GM21723 (cell line): ENCODE data around the gene MANSC1.
"Not testable (repeated sequence)": the region's sequence is repeated elsewhere in the genome, so short reads cannot be mapped to it uniquely, and the experiment has no call there.

Experiments
- ATAC-seq: cut with Tn5 transposase; IDR thresholded peaks from one replicate; pipeline ENCODE4 v1.9.1; 2021; ENCODE audit warnings: mild to moderate bottlenecking, moderate library complexity; ENCODE audit not compliant: unreplicated experiment

MANSC1 gene

DNA sequence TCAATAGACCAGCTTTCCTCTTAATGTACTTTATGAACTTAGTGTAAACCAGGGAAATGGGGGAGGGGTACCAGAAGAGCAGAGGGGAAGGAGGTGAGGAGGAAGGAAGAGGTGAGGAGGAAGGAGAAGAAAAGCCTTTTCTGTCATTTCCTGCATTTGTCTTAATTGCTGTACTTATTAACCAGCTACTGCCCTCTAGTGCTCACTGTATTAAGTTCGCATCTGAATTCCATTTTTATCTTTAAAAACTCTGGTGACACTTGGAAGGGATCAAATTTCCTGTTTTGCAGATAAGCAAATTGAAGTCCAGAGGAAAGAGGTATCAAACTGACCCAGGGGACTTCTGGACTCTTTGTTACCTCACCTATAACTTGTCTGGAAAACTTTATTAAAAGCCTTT is 22.2 kb downstream of the MANSC1 start:
- no peak for ATAC-seq

DNA sequence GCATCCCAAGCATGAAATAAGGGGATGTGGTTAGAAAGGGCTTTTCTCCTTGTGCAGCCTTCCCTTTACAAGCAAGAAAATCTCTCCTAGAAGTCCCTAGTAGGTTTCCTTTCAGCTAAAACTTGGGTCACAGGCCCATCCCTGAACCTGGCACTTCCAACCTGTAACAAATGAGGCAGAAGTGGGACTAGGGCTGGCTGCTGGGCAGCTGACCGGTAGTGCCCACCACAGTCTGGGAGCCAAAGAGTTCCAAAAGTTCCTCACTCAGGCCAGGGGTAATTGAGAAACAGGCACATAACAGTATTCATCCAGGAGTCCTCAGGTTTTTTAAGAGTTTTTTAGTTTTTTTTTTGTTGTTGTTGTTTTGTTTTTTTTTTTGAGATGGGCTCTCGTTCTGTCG is 23.8 kb downstream of the MANSC1 start:
- ATAC-seq, result no peak

DNA sequence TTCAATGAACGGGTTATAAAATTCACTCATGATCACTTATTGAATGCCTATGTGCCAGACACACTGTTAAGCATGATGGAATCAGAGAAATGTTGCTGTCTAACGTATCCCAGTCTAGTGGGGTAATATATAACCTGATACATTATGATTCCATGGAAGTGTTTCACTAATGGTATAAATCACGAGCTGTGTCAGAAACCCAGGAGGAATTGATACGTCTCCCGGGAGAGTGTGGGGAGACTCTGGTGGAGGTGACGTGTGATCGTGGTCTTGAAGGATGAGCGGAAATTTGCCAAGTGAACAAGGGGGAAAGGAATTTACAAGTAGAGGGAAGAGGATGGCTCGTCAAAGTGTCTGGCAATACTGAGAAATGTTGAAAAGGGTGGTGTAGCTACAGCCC is 26.5 kb downstream of the MANSC1 start:
- no peak for ATAC-seq

DNA sequence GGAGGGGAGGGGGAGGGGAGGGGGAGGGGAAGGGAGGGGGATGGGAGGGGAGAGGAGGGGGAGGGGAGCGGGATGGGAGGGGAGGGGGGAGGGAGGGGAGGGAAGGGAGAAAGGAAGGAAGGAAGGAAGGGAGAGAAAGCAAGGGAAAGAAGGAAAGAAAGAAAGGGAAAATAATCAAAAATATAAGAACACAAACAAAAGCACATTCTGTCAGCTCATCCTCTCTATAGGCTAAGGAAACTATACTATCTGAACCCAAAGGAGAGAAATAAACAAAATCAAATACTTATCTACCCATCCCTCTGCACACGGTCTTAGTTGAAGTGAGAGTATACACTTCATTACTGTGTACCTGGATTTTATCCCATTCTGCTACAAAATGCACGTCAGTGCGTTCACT is 26.9 kb downstream of the MANSC1 start:
- ATAC-seq, result no peak

DNA sequence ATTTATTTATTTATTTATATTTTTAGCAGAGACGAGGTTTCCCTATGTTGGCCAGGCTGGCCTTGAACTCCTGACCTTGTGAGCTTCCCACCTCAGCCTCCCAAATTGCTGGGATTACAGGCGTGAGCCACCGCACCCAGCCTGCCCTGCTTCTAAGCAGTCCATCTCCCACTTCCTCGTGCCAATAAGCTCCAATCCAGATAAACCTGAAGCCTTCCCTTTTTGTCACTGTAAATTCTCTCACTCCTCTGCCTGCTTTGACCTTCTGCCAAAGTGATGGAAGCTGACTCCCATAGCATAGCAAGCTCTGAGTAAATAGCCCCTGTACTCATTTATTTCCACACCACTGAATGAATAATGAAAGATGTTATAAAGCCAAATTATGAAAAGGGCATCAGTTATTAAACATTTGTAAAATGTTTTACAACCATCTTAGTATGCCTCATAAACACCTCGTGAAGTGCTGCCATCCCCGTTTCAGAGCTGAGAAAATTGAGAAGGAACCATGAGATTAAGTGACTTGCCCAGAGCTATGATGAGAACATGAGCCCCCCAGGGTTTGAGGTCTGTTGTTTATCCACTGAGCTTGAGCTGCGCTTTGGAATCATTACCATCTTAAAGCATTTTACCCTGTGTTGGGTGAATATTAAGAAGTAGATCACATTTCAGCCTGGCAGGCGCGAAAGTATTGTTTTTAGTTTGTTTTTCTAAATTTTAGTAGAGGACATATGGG is 30.4 kb downstream of the MANSC1 start:
- no peak for ATAC-seq

DNA sequence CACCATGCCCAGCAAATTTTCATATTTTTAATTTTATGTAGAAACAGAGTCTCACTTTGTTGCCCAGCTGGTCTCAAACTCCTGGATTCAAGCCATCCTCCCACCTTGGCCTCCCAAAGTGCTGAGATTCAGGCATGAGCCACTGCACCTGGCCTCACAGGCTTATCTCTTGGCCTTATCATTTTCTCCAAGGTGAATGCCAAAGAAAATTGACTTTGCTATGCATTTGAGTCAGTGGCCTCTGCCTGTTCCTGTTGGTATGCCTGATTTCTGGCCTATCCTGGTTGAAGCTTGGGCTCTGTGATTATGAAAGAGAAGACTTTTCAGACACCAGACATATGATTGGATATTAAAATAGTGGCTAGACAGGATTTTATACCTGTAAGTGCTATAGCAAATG is 34.2 kb downstream of the MANSC1 start:
- no peak for ATAC-seq

DNA sequence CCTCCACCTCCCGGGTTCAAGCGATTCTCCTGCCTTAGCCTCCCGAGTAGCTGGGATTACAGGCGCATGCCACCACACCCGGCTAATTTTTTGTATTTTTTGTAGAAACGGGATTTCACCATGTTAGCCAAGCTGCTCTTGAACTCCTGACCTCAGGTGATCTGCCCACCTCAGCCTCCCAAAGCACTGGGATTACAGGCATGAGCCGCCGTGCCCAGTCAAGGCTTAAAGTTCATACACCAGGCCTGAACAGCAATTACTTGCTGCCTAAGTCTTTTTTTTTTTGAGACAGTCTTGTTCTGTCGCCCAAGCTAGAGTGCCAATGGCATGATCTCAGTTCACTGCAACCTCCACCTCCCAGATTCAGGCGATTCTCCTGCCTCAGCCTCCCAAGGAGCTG is 39.3 kb downstream of the MANSC1 start:
- not testable (repeated sequence) for ATAC-seq

DNA sequence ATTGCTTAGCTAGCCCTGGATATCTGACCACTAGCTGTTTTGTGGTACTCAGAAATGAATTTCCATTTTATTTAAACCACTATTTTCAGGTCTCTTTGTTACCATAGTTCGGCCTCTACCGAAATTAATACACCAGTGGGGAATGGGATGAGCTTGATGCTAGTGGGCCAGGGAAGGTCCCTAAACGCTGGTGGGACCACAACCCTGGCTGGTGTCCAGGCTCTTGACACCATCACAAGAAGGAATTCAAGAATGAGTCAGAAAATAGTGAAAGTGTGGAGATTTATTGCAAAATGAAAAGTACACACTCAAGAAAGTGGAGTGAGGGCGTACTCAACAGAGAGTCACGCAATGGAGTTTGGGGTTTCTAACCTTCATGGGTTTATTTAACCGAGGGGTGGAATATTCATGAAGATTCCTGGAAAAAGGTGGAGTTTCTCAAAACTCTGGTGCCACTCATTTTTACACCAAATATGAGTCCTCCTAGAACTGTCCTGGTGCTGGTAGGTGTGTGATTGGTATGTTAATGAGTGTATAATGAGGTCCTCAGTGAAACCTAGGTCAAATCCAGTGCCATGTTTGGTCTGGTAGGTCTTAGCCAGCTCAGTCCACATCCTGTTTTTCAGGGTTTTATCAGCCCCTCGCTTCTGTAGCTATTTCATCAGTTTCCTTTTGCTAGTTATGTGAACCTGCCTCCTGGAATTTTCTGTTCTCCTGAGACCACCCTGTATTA is 44.3 kb downstream of the MANSC1 start:
- no peak for ATAC-seq

DNA sequence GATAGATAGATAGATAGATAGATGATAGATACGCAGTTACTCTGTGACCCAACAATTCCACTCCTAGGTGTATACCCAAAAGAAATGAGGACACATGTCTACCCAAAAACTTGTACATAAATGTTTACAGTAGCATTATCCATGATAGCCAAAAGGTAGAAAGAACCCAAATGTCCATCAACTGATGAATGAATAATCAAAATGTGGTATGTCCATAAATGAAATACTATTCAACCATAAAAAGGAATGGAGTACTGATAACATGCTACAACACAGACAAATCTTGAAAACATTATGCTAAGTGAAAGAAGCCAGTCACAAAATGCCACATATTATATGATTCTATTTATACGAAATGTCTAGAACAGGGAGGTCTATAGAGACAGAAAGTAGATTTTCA is 47.1 kb downstream of the MANSC1 start:
- ATAC-seq, result no peak

DNA sequence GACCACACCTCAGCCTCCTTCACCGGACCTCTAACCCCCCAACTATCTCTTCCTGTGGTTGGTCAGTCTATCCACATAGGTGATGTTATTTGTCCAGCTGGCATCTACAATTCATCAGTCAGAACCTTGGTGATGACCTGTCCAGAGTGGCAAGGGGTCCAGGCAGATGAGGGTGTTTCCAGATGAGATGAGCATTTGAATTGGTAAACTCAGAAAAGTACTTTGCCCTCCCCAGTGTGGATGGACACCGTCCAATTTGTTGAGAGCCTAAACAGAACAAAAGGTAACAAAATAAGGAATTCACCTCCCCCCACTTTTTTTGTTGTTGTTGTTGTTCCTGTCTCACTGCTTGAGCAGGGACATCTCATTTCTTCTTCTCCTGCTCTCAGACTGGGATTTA is 48.9 kb downstream of the MANSC1 start:
- ATAC-seq, result no peak

DNA sequence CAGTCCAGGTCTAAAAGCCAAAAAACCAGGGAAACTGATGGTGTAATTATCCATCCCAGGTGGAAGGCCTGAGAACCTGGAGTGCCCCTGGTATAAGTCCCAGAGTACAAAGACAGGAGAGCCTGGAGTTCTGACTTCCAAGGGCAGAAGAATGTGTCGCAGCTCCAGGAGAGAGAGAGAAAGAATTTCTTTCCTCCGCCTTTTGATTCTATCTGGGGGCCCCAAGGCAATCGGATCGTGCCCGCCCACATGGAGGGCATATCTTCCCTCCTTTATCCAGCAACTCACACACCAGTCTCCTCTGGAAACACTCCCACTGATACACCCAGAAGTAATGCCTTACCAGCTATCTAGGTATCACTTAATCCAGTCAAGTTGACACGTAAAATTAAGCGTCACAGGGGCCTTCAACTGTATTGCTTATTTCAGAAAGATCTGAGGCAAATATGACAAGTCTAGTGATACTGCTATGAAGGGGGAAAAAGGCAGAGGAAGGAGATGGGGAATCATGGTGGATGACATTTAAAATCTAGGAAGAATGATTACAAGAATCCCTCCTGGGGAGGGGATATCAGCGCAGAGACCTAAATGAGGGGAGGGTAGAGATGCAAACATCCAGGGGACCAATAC is 52.7 kb downstream of the MANSC1 start:
- no peak for ATAC-seq

DNA sequence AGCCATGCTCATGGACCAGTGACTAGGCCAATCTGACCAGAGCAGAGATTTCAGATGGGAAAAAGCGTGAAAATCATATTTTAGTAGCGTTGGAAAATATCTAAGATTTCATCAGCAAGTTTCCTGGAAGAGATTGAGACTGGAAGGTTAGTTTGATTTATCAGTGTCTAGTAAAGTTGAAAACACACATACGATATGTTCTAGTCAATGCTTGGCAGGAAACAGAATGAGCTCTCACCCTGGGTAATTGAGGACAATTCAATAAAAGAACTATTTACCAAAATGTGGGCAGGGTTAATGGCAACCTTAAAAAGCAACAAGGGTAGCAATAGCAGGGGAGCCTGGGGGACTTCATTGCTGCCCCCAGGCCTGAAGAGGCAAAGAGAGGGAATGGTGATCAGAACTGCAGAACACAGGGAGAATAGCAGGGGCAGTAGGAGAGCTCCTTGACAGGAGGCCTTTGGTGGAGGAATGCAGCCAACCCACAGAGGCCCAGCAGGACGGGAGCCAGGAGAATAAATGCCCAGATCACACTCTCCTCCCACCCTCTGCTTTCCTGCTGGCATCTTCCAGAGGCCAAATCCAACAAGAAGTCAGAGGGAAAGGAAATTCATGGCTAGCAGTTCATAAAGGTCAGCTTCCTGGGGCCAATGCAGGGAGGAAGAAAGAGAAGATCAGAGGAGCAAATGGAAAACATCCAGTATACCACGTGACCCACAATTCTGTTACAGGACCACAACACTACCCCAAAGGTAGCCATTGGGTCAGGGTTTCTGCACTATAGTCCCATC is 55.6 kb downstream of the MANSC1 start:
- no peak for ATAC-seq

DNA sequence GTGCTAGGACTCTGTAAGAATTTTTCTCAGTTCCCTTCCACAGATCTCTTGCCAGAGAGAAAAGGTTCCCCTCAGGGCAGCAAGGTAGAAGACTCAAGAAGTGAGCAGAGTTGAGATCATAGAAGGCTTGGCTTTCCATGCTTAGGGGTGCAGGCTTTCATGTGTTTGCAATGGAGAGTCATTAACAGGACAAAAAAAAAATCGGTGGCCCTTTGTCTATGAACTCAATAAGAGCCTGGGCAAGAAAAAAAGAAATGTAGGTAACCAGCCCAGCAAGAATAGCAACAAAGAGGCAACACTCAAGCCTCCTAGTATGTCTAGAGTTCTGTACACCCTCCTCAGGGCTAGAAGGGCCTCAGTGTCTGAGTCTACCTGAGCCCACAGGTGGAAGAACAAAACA is 59.8 kb downstream of the MANSC1 start:
- no peak for ATAC-seq

DNA sequence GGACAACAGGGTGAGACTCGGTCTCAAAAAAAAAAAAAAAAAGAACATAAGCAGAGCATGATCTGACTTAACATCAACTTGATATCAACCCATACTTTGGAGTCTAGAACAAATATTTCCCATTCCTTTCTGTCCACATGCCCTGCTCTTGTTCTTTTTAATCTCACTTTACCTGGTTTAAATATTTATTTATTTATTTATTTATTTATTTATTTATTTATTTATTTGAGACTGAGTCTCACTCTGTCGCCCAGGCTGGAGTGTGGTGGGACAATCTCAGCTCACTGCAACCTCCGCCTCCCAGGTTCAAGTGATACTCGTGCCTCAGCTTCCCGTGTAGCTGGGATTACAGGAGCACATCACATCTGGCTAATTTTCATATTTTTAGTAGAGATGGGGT is 63.6 kb downstream of the MANSC1 start:
- no peak for ATAC-seq

DNA sequence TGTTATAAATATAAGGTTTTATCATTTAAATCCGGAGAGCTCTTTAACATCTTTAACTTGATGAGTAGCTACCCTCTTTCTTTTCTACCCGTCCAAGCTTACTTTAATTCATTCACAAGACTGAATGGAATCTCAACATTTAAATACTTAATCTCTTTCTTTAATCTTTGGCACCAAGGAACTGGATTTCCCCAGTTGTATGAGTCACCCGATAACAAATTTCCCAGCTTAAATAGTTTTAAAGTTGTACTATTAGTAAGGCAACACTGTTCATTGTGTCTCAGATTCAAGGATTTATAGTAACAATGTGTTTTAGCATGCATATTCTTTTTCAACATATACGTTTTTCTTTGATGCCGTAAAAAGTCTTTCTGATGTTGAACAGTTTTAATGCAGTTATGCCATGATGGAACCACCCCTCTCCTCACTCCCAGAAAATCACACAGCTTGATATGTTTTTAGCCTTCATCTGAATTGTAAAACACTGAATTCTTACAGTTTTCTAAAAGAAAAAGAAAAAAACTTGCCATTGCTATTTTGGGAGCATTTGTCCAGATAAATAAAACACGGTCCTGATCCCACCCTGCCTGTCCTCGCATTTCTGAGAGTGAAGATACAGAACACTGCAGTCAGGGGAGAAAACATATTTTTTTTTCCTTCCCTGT is 67.1 kb downstream of the MANSC1 start:
- ATAC-seq, result no peak

DNA sequence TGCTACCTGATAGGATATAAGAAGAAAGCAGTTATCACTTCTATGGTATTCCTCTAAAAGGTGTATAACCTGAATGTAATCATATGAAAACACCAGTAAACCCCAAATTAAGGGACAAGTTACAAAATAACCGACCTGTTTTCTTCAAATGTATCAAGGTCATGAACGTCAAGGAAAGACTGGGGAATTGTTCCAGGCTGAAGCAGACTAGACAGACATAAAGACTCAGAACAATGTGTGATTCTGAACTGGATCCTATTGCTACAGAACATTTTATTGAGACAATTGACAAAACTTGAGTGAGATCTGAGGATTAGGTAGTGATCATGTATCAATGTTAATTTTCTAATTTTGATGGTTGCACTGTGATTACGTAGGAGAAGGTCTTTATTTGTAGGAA is 67.8 kb downstream of the MANSC1 start:
- ATAC-seq, result no peak

DNA sequence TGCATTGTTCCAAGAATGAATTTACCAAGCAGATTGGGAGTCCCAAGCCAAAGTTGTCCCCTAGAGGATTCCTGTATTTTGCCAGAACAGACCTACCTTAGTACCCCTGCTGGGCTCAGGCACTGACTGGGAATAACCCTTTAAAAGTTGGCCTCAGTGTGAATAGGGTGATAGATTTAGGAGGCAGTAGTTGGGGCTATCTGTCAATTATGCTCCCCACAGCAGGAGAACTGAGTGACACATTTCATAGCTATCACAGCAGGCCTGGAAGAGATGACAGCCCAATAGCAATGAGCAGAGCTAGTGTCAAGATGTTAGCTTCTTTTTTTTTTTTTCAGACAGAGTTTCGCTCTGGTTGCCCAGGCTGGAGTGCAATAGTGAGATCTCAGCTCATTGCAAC is 68.9 kb downstream of the MANSC1 start:
- ATAC-seq, result no peak

DNA sequence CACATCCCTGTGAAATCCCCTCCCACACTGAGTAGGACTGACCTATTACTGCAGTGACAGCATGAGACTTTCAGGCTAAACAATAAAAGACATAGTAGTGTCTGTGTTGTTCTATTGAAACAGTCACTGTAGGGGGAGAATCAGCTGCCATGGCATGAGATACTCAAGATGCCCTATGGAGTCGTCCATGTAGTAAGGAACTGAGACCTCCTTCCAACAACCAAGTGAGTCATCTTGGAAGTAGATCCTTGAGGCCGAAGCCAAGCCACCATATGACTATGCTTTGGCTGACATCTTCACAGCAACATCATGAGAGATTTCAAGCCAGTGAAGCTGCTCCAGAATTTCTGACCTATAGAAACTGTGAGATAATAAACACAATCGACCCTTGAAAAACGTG is 71.1 kb downstream of the MANSC1 start:
- ATAC-seq, result no peak
